HG03521 (cell line): Measurements from ENCODE around the gene TBATA.
"Not testable (repeated sequence)": the region's sequence is repeated elsewhere in the genome, so short reads cannot be mapped to it uniquely, and the experiment has no call there.

Experiments used
- ATAC-seq: cut with Tn5 transposase; IDR thresholded peaks from one replicate; pipeline ENCODE4 v1.9.1; 2021; ENCODE audit warnings: mild to moderate bottlenecking, moderate library complexity; ENCODE audit not compliant: unreplicated experiment

Gene TBATA

GRCh38 chr10:70779511-70780369, 5.4 kb downstream of the TBATA start:
- ATAC-seq = no peak

GRCh38 chr10:70779088-70779487, 6.1 kb downstream of the TBATA start:
- no peak for ATAC-seq

- no peak for ATAC-seq
Measured at GRCh38 chr10:70778267-70778924, 6.8 kb downstream of the TBATA start.

GRCh38 chr10:70777063-70777875, 7.9 kb downstream of the TBATA start:
- ATAC-seq = no peak

- ATAC-seq = no peak
Measured at GRCh38 chr10:70776455-70777005, 8.6 kb downstream of the TBATA start.

- ATAC-seq = no peak
Measured at GRCh38 chr10:70775679-70776454, 9.3 kb downstream of the TBATA start.

GRCh38 chr10:70774810-70775678, 10.1 kb downstream of the TBATA start:
- ATAC-seq = no peak

- ATAC-seq = no peak
Measured at GRCh38 chr10:70773965-70774809, 11.0 kb downstream of the TBATA start.

- ATAC-seq = no peak
Measured at GRCh38 chr10:70773461-70773860, 11.7 kb downstream of the TBATA start.

GRCh38 chr10:70772627-70773026, 12.6 kb downstream of the TBATA start:
- no peak for ATAC-seq

- no peak for ATAC-seq
Measured at GRCh38 chr10:70771311-70772194, 13.6 kb downstream of the TBATA start.

GRCh38 chr10:70770516-70770915, 14.7 kb downstream of the TBATA start:
- ATAC-seq = not testable (repeated sequence)

- no peak for ATAC-seq
Measured at GRCh38 chr10:70770001-70770400, 15.2 kb downstream of the TBATA start.

GRCh38 chr10:70769121-70769520, 16.1 kb downstream of the TBATA start:
- ATAC-seq = no peak

- ATAC-seq = not testable (repeated sequence)
Measured at GRCh38 chr10:70768026-70768685, 17.0 kb downstream of the TBATA start.

- no peak for ATAC-seq
Measured at GRCh38 chr10:70765794-70766594, 19.2 kb downstream of the TBATA start.
